ENCODE data around the gene TMEM141.

- TF ChIP-seq CTCF (IDR thresholded peaks at IDR 0.05; ENCODE audit: poor library complexity, severe bottlenecking) (no peak), EP300 (conservative IDR thresholded peaks at IDR 0.05; ENCODE audit: poor library complexity, severe bottlenecking) (no peak), RAD21 (conservative IDR thresholded peaks at IDR 0.05) (no peak), POLR2AphosphoS5 (IDR thresholded peaks at IDR 0.05) (no peak), EZH2 (IDR thresholded peaks at IDR 0.05; ENCODE audit: borderline replicate concordance, insufficient read depth, low read length, poor library complexity, severe bottlenecking) (no peak), TAF1 (IDR thresholded peaks at IDR 0.05; ENCODE audit: low read depth) (no peak)
Observed at GRCh38 chr9:136828474-136829140, 37.5 kb downstream of the TMEM141 start.
